Fibroblast of pulmonary artery (primary cell): ENCODE measurements around the gene EVL.

ENCODE experiments used
- DNase-seq: peaks from one replicate; pipeline ENCODE4 v3.0.0-alpha.2; 2010; ENCODE audit warnings: low read depth
- H3K4me3 ChIP-seq: replicated peaks from 2 replicates; pipeline ENCODE4 v1.5.1; 2011; ENCODE audit warnings: low read depth, mild to moderate bottlenecking, control low read depth, low read length, moderate library complexity
- TF ChIP-seq, protein P1 (sequence below): IDR thresholded peaks from 2 replicates; pipeline ENCODE4 v1.5.1; 2011; ENCODE audit warnings: mild to moderate bottlenecking, control low read depth, low read length, inconsistent platforms; ENCODE audit errors: missing control alignments

EVL gene

GRCh38 chr14:100065111-100065871, at the start of gene EVL:
EVL (plus strand) TSS chr14:100065422; CDS start chr14:100065501, 79 bp downstream.
- DNase-seq: no peak
- H3K4me3 ChIP-seq: no peak within 1 kb of the TSS
- TF ChIP-seq, protein P1, sequence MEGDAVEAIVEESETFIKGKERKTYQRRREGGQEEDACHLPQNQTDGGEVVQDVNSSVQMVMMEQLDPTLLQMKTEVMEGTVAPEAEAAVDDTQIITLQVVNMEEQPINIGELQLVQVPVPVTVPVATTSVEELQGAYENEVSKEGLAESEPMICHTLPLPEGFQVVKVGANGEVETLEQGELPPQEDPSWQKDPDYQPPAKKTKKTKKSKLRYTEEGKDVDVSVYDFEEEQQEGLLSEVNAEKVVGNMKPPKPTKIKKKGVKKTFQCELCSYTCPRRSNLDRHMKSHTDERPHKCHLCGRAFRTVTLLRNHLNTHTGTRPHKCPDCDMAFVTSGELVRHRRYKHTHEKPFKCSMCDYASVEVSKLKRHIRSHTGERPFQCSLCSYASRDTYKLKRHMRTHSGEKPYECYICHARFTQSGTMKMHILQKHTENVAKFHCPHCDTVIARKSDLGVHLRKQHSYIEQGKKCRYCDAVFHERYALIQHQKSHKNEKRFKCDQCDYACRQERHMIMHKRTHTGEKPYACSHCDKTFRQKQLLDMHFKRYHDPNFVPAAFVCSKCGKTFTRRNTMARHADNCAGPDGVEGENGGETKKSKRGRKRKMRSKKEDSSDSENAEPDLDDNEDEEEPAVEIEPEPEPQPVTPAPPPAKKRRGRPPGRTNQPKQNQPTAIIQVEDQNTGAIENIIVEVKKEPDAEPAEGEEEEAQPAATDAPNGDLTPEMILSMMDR: no peak

DNA sequence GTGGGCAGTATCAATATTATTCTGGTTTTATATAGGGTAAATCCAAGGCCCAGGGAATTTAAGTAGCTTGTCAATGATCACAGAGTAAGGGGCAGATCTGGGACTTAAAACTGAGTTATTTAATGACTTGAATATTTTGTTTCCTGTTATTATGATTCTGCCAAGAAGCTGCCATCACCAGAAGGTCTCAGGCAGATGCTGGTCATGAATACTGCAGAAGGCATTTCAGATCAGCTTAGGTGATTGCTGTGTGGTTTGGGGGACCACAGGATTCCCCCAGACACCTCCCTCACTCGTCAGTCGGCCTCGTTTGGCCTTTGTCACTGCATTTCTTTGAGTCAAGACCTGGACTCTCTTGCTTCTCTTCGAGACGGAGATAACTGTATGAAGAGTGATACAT, 47.7 kb upstream of the EVL start:
- TF ChIP-seq, protein P1: no peak
- DNase-seq: peak; percentile 33
- no peak overlapping the region for H3K4me3 ChIP-seq

GRCh38 chr14:100018054-100018453, 47.2 kb upstream of the EVL start:
- TF ChIP-seq, protein P1: no peak
- no peak overlapping the region for H3K4me3 ChIP-seq
- DNase-seq: no peak

DNA sequence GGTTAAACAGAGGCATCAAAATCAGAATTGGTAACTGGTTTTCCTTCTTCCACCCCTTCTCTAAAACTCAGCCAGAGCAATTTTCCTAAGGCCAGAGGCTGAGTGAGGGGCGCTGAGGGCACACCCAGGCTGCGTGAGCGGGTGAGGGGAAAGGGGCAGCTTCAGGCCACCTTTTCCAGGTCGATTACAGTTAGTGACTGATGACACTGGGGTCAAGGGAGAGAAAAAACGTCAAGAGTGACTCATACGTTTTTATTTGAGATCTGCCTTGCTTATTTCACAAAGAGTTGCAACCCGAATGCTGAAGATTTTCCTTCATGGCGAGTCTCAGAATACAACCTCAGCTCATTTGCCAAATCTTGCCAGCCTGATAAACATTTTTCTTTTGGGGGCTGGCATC, 46.7 kb upstream of the EVL start:
- H3K4me3 ChIP-seq: no peak overlapping the region
- no peak for DNase-seq
- TF ChIP-seq, protein P1: no peak

GRCh38 chr14:100019156-100019744, 46.0 kb upstream of the EVL start:
- no peak overlapping the region for H3K4me3 ChIP-seq
- TF ChIP-seq, protein P1: no peak
- DNase-seq: peak; percentile 31

DNA sequence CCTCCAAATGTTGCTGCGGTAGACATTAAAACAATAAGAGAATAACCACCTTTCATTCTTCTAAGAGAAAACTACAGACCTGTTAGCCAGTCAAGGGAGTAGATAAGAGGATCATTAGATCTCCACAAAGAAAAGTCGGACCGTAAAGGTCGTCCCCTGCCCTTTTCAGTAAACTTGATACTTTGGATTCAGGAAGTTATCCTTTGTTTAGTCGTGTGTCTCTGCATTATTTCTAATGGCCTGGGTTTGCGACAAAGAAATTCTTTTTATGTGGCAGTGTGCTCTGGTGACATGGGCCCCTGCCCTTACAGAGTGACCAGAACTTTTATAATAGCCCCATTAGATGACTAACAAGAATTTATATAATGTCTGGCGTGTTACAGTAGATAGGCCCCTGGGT, 44.6 kb upstream of the EVL start:
- no peak overlapping the region for H3K4me3 ChIP-seq
- no peak for DNase-seq
- TF ChIP-seq, protein P1: no peak
